ENCODE data around the gene IFRD2.
A peak's percentile ranks its signal among the peaks of the same experiment; 100 is the strongest.
"Not testable (repeated sequence)": the region's sequence is repeated elsewhere in the genome, so short reads cannot be mapped to it uniquely, and the experiment has no call there.

The IFRD2 gene

GRCh38 chr3:50290161-50290641, 2.0 kb downstream of the IFRD2 start:
- no peak for DNase-seq (ENCODE audit: low read depth)
- H3K4me3 ChIP-seq (ENCODE audit: low read depth, low read length): no peak overlapping the region

GRCh38 chr3:50289130-50289529, 3.1 kb downstream of the IFRD2 start:
- DNase-seq (ENCODE audit: low read depth): no peak
- no peak overlapping the region for H3K4me3 ChIP-seq (ENCODE audit: low read depth, low read length)

DNA sequence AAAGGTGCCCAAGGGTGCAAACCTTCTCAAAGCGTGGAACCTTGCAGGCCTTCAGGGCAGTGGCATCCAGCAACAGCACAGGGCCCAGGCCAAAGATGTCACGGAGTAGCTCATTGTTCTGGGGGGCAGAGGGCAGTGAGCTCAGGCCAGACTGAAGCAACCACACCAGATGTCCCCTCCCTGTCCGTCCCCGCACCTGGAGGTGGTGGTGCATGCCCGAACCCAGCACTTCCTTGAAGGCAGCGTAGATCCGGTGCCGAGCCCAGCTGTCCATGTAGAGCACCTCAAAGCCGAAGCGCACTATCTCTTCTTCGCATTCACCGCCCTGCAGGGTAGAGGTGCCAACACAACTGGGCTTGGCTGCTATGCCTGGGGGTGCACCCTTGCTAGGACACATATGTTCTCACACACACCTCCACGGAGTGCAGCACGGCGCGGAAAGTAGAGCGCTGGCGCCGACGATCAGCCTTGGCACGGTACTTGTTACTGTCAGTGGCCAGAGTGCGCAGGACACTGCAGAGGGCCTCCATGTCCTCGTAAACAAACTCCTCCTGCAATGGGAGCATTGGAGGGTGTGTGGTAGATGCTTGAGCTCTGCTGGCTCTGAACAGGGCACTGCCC, 3.7 kb downstream of the IFRD2 start:
- DNase-seq (ENCODE audit: low read depth): no peak

GRCh38 chr3:50287262-50287661, 5.0 kb downstream of the IFRD2 start:
- DNase-seq (ENCODE audit: low read depth): no peak

More for the DNA sequence above, 3.7 kb downstream of the IFRD2 start:
- no peak overlapping the region for H3K4me3 ChIP-seq (ENCODE audit: low read depth, low read length)

GRCh38 chr3:50286322-50287227, 5.7 kb downstream of the IFRD2 start:
- no peak overlapping the region for H3K4me3 ChIP-seq (ENCODE audit: low read depth, low read length)
- DNase-seq (ENCODE audit: low read depth): no peak

More at GRCh38 chr3:50287262-50287661, 5.0 kb downstream of the IFRD2 start:
- H3K4me3 ChIP-seq (ENCODE audit: low read depth, low read length): no peak overlapping the region

- DNase-seq (ENCODE audit: low read depth); H3K4me3 ChIP-seq (ENCODE audit: low read depth, low read length): not testable (repeated sequence)
Observed at GRCh38 chr3:50284121-50284520, 8.1 kb downstream of the IFRD2 start.

DNA sequence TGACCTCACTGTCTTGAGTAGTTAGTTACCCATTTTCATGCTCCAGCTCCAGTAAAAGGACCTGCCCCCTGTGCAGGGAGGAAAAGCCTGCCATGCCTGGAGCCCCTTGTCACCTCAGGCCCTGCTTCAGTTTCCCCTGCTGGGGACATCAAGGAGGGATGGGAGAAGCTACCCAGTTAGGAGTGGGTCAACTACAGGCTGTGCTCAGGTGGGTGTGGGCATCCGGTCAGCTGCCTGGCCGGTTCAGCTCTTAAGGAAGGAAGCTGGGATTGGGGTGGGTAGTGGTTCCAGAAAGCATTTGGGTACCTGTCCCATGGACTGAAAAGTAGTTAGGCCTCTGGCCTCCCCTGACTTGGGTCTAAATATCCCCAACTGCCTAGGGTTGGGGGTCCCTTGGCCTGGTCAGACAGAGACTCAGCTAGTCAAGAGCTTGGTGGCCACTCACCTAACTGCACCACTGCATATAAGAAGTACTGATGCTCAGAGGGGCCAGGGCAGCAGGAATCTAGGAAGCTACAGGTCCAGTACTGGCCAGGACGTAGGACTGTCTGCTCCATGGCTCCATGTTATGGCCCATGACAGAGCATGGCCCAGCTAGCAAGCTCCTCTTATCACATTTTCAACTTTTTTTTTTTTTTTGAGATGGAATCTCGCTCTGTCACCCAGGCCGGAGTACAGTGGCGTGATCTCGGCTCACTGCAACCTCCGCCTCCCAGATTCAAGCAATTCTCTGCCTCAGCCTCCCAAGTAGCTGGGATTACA, 12.8 kb downstream of the IFRD2 start:
- no peak for DNase-seq (ENCODE audit: low read depth)
- H3K4me3 ChIP-seq (ENCODE audit: low read depth, low read length): no peak overlapping the region

- no peak within 1 kb of the TSS for H3K4me3 ChIP-seq (ENCODE audit: low read depth, low read length)
- no peak for DNase-seq (ENCODE audit: low read depth)
Observed at GRCh38 chr3:50278880-50279224, 13.4 kb downstream of the IFRD2 start, which contains the start of gene LSMEM2. TSS of gene LSMEM2 (plus strand) at chr3:50279087. CDS start at chr3:50279114, 27 bp downstream.

GRCh38 chr3:50278123-50278879, 13.9 kb downstream of the IFRD2 start:
- no peak overlapping the region for H3K4me3 ChIP-seq (ENCODE audit: low read depth, low read length)
- no peak for DNase-seq (ENCODE audit: low read depth)

- DNase-seq (ENCODE audit: low read depth): no peak
Observed at GRCh38 chr3:50276762-50277101, 15.5 kb downstream of the IFRD2 start.

GRCh38 chr3:50275996-50276761, 16.1 kb downstream of the IFRD2 start:
- no peak for DNase-seq (ENCODE audit: low read depth)
- no peak overlapping the region for H3K4me3 ChIP-seq (ENCODE audit: low read depth, low read length)

More at GRCh38 chr3:50276762-50277101, 15.5 kb downstream of the IFRD2 start:
- H3K4me3 ChIP-seq (ENCODE audit: low read depth, low read length): no peak overlapping the region

GRCh38 chr3:50275141-50275995, 16.9 kb downstream of the IFRD2 start:
- DNase-seq (ENCODE audit: low read depth): no peak
- H3K4me3 ChIP-seq (ENCODE audit: low read depth, low read length): no peak overlapping the region

GRCh38 chr3:50274371-50275104, 17.7 kb downstream of the IFRD2 start:
- H3K4me3 ChIP-seq (ENCODE audit: low read depth, low read length): no peak overlapping the region
- DNase-seq (ENCODE audit: low read depth): no peak

DNA sequence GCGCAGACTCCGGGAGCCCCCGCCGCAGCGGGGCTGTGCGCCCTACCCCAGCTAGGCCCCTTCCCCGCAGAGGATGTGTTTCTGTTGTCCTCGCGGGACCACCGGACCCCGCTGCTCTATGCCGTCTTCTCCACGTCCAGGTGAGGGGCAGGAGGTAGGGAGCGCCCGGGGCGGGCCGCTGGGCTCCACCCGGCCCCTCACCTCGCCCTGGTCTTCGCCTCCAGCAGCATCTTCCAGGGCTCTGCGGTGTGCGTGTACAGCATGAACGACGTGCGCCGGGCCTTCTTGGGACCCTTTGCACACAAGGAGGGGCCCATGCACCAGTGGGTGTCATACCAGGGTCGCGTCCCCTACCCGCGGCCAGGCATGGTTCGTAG, 18.6 kb downstream of the IFRD2 start:
- no peak overlapping the region for H3K4me3 ChIP-seq (ENCODE audit: low read depth, low read length)
- no peak for DNase-seq (ENCODE audit: low read depth)

- peak overlapping the region; percentile 27 for H3K4me3 ChIP-seq (ENCODE audit: low read depth, low read length)
Observed at GRCh38 chr3:50272911-50273688, 19.1 kb downstream of the IFRD2 start.

DNA sequence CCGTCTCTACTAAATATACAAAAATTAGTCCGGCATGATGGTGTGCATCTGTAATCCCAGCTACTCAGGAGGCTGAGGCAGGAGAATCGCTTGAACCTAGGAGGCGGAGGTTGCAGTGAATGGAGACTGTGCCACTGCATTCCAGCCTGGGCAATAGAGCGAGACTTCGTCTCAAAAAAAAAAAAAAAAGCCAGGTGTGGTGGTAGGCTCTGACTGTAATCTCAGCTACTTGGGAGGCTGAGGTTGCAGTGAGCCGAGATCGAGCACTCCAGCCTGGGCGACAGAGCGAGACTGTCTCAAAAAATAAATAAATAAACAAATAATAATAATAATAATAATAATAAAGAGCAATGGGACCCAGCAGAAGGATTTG, 19.7 kb downstream of the IFRD2 start:
- DNase-seq (ENCODE audit: low read depth); H3K4me3 ChIP-seq (ENCODE audit: low read depth, low read length): not testable (repeated sequence)

More at GRCh38 chr3:50272911-50273688, 19.1 kb downstream of the IFRD2 start:
- DNase-seq (ENCODE audit: low read depth): no peak

Measured in skeletal muscle cell (primary cell).